Peyer's patch (tissue), 4 donors: ENCODE data around the gene APOBEC3H.

Source experiments
- POLR2A ChIP-seq, 2 donors: fragments of 450-650 bp; IDR thresholded peaks; one replicate each; pipeline ENCODE4 v1.5.1; 2017; ENCODE audit warnings: antibody characterized with exemption in 2 of 2, mild to moderate bottlenecking in 2 of 2, moderate library complexity in 2 of 2
- TF ChIP-seq, protein P1 (sequence below), 6 experiments: fragments of 450-650 bp in 4 of 6; fragments of 200-600 bp in 2 of 6; sonication (generic) in 1 of 6; IDR thresholded peaks; one replicate each; pipeline ENCODE4 v1.5.1; 2017 to 2019; ENCODE audit warnings: antibody characterized with exemption in 6 of 6, mild to moderate bottlenecking in 3 of 6, moderate library complexity in 1 of 6

DNA sequence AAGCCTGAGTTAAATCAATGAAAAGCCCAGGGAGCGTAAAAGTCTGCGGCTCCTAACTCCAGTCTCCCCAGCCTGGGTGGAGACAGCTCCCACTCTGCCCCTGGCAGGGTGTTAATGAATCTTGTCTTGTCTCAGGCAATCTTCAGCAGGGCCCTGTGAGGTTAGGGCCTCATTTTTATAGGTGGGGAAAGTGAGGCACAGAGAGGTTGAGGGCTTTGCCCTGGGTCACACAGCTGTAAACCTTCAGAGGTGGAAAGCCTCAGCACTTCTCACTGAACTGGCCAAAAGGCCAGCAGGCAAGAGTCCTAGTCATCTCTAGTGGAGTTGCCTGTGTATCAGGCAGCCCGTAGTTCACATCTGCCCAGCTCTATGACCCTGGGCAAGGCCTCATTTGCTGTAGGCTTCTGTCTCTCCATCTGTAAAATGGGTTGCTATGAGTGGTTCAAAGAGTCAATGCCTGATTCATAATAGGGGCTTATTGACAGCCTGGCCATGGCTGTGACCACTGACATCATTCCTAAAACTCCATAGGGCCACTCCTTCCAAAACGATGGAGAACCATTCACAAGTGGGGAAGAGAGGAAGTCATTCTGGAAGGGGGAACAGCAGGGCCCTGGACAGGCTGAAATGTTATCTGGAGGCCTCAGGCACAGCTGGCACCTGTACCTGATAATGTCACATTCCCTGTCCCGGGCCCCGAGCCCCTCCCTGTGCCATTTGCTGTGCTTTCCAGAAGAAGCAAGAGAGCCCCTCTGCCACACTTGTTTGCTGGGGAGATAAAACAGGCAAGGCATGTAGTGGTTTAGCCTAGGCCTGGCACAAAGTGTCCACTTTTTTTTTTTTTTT, 49.4 kb downstream of the APOBEC3H start:
- TF ChIP-seq, protein P1, sequence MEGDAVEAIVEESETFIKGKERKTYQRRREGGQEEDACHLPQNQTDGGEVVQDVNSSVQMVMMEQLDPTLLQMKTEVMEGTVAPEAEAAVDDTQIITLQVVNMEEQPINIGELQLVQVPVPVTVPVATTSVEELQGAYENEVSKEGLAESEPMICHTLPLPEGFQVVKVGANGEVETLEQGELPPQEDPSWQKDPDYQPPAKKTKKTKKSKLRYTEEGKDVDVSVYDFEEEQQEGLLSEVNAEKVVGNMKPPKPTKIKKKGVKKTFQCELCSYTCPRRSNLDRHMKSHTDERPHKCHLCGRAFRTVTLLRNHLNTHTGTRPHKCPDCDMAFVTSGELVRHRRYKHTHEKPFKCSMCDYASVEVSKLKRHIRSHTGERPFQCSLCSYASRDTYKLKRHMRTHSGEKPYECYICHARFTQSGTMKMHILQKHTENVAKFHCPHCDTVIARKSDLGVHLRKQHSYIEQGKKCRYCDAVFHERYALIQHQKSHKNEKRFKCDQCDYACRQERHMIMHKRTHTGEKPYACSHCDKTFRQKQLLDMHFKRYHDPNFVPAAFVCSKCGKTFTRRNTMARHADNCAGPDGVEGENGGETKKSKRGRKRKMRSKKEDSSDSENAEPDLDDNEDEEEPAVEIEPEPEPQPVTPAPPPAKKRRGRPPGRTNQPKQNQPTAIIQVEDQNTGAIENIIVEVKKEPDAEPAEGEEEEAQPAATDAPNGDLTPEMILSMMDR (IDR thresholded peaks at IDR 0.05), result no peak
- TF ChIP-seq POLR2A (IDR thresholded peaks at IDR 0.05), result no peak
